Measurements from ENCODE around the gene DCX.

DNA sequence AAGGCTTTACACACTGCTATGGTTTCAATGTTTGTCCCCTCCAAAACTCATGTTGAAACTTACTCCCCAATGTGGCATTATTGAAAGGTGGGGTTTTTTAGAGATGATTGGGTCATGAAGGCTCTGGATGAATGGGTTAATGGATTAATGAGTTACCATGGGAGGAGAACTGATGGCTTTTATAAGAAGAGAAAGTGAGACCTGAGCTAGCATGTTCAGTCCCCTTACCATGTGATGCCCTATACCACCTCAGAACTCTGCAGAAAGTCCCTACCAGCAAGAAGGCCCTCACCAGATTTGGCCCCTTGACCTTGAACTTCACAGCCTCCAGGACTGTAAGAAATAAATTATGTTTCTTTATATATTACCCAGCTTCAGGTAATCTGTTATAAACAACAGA lies 72.8 kb downstream of the DCX start:
- TF ChIP-seq, protein P1, sequence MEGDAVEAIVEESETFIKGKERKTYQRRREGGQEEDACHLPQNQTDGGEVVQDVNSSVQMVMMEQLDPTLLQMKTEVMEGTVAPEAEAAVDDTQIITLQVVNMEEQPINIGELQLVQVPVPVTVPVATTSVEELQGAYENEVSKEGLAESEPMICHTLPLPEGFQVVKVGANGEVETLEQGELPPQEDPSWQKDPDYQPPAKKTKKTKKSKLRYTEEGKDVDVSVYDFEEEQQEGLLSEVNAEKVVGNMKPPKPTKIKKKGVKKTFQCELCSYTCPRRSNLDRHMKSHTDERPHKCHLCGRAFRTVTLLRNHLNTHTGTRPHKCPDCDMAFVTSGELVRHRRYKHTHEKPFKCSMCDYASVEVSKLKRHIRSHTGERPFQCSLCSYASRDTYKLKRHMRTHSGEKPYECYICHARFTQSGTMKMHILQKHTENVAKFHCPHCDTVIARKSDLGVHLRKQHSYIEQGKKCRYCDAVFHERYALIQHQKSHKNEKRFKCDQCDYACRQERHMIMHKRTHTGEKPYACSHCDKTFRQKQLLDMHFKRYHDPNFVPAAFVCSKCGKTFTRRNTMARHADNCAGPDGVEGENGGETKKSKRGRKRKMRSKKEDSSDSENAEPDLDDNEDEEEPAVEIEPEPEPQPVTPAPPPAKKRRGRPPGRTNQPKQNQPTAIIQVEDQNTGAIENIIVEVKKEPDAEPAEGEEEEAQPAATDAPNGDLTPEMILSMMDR (IDR thresholded peaks at IDR 0.05), result no peak
- TF ChIP-seq POLR2A (IDR thresholded peaks at IDR 0.05), result no peak
